ENCODE measurements around the gene SGCG. TPM values are rescaled to one million over a fixed set of nuclear protein-coding genes. Genes with fewer than 3 reads are reported as not detected.

Gene SGCG
- polyA plus RNA-seq, 1 of the 3 experiments (the other 2 are of a cell fraction), result not detected

DNA sequence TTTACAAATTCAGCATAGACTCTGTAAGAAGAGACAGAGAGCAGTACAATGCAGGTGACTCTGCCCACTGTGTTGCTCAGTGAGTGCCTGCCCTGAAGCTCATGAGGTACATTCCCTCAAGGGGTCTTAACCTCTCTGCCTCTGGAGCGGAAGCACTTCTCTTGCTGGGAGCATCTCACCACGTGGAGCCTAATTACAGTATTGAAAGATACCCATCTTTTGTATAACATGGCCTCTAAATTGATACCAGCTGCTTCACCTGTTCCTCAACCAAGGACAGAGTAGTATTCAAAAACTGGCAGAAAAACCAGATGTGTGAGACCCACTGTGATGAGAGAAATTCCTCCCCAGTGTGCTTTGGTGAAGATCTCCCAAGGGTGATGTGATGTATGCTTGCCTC, 175.6 kb downstream of the SGCG start:
- Histone ChIP-seq H3K27me3 (ENCODE audit: insufficient read depth) (no peaks in the 10 kb centered on the region), H3K27ac (ENCODE audit: low read depth in 2 of 2, low read length in 1 of 2) (peak overlapping the region in 1 of 2 experiments; percentile 19; a peak in 2 of 4 replicates), H3K36me3 (replicated peaks in 1 of 2; ENCODE audit: control insufficient read depth in 1 of 2, insufficient read depth in 2 of 2, low read length in 1 of 2) (peaks cover 71 to 89% of the 10 kb centered on the region in 2 experiments), H3K79me2 (ENCODE audit: insufficient read depth) (peaks cover 97% of the 10 kb centered on the region), H3K9ac (no peak overlapping the region), H3K4me2 (no peak overlapping the region), H3K9me2 (no peaks in the 10 kb centered on the region; the same call in 1 of the 2 replicates), H2AFZ (ENCODE audit: low read depth) (no peak overlapping the region), H4K20me1 (ENCODE audit: insufficient read depth) (peaks cover 40% of the 10 kb centered on the region), H3K4me3 (ENCODE audit: low read depth in 2 of 2, low read length in 1 of 2) (no peak overlapping the region), H3K4me1 (ENCODE audit: control insufficient read depth in 1 of 2, insufficient read depth in 2 of 2, low read depth in 1 of 2, low read length in 1 of 2) (peaks cover 0 to 21% of the 10 kb centered on the region in 2 experiments; a peak in 2 of 4 replicates), H3K9me3 (no peaks in the 10 kb centered on the region), H3F3A (replicated peaks; ENCODE audit: insufficient read depth) (peaks cover 38% of the 10 kb centered on the region)
- ChIA-PET POLR2A (no interaction called here), CTCF (no interaction called here)
- peak; percentile 42 for DNase-seq
- no peak for TF ChIP-seq TCF12 (IDR thresholded peaks at IDR 0.05)
- TF ChIP-seq FOXM1 (IDR thresholded peaks at IDR 0.05; ENCODE audit: low read depth), result no peak
- TF ChIP-seq, protein P1, sequence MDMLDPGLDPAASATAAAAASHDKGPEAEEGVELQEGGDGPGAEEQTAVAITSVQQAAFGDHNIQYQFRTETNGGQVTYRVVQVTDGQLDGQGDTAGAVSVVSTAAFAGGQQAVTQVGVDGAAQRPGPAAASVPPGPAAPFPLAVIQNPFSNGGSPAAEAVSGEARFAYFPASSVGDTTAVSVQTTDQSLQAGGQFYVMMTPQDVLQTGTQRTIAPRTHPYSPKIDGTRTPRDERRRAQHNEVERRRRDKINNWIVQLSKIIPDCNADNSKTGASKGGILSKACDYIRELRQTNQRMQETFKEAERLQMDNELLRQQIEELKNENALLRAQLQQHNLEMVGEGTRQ (IDR thresholded peaks at IDR 0.05; ENCODE audit: borderline replicate concordance, low read depth, low read length), result no peak
- no peak for TF ChIP-seq FOSL2 (IDR thresholded peaks at IDR 0.05; ENCODE audit: borderline replicate concordance, low read depth)
- peak in 1 of 2 experiments; percentile 58; a peak in 1 of 4 replicates for TF ChIP-seq EP300 (IDR thresholded peaks at IDR 0.05; ENCODE audit: borderline replicate concordance in 1 of 2, low read depth in 1 of 2, low read length in 1 of 2)
- TF ChIP-seq, protein P2, sequence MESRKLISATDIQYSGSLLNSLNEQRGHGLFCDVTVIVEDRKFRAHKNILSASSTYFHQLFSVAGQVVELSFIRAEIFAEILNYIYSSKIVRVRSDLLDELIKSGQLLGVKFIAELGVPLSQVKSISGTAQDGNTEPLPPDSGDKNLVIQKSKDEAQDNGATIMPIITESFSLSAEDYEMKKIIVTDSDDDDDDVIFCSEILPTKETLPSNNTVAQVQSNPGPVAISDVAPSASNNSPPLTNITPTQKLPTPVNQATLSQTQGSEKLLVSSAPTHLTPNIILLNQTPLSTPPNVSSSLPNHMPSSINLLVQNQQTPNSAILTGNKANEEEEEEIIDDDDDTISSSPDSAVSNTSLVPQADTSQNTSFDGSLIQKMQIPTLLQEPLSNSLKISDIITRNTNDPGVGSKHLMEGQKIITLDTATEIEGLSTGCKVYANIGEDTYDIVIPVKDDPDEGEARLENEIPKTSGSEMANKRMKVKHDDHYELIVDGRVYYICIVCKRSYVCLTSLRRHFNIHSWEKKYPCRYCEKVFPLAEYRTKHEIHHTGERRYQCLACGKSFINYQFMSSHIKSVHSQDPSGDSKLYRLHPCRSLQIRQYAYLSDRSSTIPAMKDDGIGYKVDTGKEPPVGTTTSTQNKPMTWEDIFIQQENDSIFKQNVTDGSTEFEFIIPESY (IDR thresholded peaks at IDR 0.05; ENCODE audit: borderline replicate concordance, low read depth), result no peak
- TF ChIP-seq FOXJ3 (CRISPR knock-in tag; IDR thresholded peaks at IDR 0.05), result no peak
- TF ChIP-seq MXI1 (IDR thresholded peaks at IDR 0.05; ENCODE audit: low read depth, low read length), result peak; percentile 77; the same call in 1 of the 2 replicates
- TF ChIP-seq, protein P3, sequence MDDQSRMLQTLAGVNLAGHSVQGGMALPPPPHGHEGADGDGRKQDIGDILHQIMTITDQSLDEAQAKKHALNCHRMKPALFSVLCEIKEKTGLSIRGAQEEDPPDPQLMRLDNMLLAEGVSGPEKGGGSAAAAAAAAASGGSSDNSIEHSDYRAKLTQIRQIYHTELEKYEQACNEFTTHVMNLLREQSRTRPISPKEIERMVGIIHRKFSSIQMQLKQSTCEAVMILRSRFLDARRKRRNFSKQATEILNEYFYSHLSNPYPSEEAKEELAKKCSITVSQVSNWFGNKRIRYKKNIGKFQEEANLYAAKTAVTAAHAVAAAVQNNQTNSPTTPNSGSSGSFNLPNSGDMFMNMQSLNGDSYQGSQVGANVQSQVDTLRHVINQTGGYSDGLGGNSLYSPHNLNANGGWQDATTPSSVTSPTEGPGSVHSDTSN (IDR thresholded peaks at IDR 0.05), result no peak
- TF ChIP-seq JUND (IDR thresholded peaks at IDR 0.05), result no peak
- TF ChIP-seq TAF1 (IDR thresholded peaks at IDR 0.05; ENCODE audit: borderline replicate concordance, low read depth, low read length), result no peak
- TF ChIP-seq SIN3A (IDR thresholded peaks at IDR 0.05; ENCODE audit: borderline replicate concordance, low read depth, low read length), result no peak
- peak; percentile 68 for TF ChIP-seq GATA2 (CRISPR knock-in tag; IDR thresholded peaks at IDR 0.05)
- TF ChIP-seq, protein P4, sequence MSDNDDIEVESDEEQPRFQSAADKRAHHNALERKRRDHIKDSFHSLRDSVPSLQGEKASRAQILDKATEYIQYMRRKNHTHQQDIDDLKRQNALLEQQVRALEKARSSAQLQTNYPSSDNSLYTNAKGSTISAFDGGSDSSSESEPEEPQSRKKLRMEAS (IDR thresholded peaks at IDR 0.05; ENCODE audit: low read depth), result no peak
- WGBS (ENCODE audit: low lambda C conversion rate), result 40% methylated on average over 2 of the region's 2 CpGs
